Inflammatory macrophage treated with lipopolysaccharide for 4 hours (primary cell): ENCODE measurements around the gene SLC10A2.

Experiments used
- DNase-seq: peaks from one replicate; pipeline ENCODE4 v3.0.0-alpha.2; 2020

The SLC10A2 gene

DNA sequence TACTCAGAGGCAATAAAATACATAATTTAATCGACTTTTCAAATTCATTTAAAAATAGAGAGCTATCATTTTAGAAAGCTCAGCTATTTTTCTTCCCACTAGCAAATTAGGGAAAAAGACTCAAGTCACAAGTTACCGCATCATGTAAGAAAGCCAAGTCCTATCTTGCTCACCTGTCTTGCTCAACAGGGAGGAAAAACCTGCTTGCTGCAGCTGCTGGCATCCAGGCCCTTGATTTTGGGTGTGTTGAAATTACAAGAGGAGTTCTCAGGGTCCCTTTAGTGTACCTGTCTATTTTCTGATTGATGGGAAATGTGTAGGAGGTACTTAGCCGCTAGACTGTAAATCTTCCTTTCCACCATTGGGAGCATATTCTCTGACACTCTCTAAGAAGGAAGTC is 22.2 kb downstream of the SLC10A2 start:
- DNase-seq = no peak

DNA sequence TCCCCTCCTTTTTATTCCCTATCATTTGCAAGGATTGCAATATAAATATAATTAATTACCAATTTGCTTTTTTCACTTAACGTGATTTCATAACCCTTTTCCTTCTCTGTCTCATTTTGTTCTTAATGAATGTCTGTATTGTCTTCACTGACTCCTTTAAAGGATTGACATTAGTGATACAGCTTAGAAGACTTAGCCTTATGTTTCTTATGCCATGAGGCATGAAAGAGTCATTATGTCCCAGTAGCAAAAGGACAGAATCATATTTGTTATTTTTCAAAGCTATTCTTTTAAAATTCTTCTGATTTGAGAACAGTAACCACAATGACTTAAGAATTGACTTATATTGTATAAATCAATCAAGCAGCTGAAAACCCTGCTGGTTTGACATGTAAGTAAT is 26.2 kb downstream of the SLC10A2 start:
- DNase-seq = no peak

DNA sequence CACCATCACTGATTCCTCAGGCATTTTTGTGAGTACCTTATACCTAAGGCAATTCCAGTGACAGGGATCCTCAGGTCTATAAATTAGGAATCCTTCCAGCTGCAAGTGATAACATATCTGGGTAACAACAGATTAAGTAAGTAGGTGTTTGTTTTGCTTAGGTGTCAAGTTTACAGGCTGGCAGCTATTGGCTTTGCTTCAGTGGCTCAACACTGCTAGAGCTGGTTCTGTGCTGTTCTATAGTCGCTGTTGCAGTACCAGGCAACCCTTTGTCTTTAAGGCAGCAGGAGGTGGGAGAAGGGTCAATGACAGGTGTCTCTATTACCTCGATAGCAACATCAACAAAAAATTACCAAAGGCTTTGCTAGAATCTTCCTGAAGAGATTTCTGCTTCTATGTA is 27.0 kb downstream of the SLC10A2 start:
- no peak for DNase-seq

DNA sequence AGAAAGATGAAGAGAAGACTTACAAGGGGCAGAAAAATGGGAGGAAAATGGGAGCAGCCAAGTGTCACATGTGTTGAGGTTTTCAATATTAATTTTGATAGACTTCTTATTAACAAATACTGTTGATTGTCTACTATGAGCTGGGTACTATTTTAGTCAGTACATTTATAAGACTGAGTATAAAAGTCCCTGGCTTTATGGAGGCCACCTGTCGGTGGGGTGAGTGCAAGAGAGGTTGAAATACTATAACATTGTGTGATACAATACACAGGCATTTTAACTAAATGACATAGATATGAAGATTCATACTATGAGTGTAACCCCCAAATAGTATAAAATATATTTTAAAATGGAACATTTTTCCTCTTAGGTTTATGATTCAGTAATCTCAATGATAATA is 29.9 kb downstream of the SLC10A2 start:
- DNase-seq = no peak

DNA sequence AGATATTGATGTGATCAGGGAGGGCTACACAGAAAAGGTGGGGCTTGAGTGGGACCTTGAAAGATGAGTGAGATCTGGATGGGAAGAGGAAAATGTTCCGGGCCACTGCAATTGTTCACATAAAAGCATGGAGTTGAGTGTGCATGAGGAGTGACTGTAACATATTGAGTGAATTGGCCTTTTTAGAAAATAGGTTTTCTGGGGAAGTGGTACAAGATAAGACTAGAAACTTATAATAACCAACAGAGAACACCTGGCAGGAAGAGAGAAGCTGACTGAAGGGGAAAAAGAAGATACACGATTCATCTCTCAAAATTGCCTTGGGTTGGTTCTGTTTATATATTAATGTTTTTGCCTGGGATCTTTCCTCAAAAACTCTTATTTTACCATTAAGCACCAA is 32.2 kb downstream of the SLC10A2 start:
- DNase-seq = no peak

DNA sequence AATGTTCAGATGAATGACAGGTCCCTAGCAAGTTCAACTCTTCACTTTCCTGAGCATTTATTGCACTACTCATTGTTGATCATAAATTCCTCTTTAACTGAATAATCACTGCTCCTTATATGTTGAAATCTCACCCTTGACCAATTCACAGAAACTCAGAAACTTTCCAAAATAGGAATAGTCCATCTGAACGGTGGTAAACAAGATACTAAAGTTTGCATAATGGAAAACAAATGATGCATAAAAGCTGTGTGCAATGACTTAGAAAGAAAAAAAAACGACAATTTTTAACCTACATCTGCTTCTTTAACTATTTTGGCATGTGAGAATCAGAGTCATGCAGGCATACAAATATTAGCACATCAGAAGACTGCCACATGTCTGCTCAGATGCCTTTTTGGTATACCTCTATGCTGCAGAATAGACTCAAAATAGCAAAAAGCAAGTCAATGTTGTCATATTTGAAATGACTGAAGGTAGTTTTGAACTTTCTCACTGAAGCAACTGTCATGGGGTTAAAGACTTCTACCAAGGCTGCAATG is 34.8 kb downstream of the SLC10A2 start:
- no peak for DNase-seq

DNA sequence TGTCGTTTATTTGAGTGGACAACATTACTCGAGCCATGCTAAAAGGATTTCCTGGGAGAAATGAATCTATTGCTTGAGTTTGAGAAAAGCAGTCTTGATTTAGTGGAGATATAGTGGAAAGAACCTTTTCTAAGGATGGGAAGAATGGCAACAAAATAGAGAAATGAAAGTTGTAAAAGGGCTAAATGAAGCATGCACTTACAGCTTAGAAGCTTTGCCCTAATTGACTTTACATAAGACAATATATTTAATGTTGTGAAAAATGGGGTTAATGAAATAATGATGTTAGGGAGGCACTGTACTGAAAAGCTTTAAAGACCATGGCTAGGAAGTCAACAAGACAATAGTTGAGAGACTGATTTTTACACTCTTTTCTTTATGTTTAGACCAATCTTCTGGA is 35.4 kb downstream of the SLC10A2 start:
- DNase-seq = no peak

DNA sequence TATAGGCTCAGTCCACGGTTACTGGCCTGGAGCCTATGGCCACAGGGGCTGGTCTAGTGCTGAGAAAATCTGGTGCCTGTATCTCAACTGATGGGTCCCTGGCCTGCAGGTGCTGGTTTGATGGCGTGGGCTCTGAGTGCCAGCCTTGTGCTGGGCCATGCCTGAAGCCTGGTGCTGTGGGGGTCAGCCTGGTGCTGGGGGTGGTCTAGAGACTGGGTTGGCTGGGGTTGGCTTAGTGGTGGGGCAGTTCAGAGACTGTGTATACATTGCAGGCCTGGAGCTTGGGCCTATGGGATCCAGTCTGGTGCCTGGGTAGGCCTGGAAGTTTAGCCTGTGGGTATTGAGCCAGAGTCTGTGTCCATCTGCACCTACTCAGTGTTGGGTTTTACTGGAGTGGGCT is 36.4 kb downstream of the SLC10A2 start:
- no peak for DNase-seq

DNA sequence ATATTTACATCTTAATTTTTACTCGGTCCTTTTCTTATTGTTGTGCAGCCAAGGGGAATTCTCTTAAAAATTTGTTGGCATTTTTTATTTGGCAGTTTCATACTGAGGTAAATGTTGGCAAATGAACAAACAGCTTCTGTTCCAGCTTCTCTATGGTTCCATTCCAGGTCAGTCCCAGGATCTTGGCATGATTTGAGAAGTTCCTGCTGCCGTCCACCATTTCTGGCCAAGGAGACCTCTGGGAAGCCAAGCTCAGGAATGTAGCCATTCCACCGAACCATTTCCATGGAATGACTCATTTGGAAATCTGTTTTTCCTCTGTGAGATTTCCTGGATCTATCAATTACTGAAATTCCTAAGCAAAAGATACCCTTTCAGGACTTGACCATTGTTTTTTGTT is 43.9 kb downstream of the SLC10A2 start:
- no peak for DNase-seq

DNA sequence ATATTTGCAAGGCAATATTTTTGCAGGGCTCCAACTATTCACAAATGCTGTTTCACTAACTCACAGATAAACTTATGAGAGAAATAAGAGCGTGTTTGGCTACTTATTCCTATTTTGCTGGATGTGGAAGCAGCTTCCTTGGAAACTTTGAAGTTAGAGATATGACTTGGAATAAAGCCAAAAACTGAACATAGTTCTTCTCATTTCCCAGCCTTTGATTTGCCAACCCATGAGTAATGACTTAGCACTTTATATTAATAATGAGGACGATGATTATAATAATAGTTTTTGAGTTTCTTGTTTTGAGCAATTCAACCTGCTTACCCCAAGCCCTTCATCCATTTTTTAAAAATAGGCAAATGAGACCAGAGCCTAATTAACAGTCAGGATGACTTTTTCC is 47.7 kb downstream of the SLC10A2 start:
- no peak for DNase-seq

DNA sequence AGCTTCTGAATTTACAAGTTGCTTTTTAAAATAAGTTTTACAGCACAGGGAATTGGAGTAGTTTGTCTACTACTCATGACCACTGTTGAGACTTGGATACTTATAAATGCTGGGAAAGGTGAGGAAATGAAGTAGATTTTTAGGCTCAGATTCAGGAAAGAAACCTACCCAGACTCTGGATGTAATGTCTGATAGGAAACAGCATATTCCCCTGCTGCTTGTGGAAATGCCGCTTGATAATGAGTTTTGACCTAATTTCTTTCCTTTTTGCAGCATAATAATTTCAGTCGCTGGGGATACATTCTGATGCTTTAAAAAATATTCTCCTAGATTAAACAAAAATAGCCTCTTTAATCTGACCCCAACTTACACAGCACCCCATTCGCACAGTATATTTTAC is 53.6 kb downstream of the SLC10A2 start:
- DNase-seq = no peak

DNA sequence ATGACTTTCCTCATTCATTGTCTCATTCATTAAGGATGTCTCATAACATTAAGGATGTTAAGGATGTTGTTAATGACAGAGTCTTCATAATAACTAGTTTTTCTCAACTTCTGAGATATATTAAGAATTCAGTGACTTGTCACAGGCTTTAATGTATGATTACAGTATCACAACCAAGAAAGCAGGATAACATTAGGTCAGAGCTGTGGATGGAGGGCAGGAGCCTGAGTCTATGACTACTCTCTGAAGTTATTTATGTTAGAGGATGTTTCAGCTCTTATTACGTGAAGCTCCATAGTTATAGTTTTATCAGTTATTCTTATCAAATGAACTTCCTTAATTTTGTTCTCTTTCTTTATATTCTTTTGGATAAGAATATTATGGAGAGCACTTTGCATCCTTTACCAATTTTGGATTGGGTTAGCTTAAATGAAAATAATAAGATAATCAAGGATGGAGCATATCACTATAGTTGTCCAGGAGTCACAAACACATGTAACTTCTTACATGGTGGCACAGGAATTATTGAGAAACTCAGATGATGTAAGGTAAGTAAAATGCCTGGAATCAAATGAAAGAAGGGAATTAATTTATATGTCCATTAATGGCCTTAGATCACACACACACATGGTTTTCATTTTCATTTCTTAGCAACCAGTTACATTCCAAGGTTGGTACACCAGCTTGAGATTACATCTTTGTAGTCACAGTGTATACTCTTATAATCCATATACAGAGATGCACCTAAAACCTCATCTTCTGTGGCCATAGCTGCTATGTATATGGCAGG is 57.0 kb downstream of the SLC10A2 start:
- DNase-seq = no peak

DNA sequence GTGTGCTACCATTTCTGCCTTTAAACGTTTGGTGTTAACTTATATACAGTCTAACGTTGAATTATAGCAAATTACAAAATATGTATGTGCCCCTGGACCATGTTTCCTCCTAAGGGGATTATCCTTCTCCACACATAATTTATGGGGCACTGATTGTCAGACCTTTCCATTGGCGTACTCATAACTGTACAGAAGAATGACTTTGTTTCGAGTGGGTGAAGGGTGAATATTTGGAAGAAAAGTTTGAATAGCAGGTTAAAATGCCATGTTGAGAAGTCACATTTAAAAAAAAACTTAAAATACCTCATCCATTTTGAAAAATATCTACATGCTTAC is 58.8 kb downstream of the SLC10A2 start:
- no peak for DNase-seq

DNA sequence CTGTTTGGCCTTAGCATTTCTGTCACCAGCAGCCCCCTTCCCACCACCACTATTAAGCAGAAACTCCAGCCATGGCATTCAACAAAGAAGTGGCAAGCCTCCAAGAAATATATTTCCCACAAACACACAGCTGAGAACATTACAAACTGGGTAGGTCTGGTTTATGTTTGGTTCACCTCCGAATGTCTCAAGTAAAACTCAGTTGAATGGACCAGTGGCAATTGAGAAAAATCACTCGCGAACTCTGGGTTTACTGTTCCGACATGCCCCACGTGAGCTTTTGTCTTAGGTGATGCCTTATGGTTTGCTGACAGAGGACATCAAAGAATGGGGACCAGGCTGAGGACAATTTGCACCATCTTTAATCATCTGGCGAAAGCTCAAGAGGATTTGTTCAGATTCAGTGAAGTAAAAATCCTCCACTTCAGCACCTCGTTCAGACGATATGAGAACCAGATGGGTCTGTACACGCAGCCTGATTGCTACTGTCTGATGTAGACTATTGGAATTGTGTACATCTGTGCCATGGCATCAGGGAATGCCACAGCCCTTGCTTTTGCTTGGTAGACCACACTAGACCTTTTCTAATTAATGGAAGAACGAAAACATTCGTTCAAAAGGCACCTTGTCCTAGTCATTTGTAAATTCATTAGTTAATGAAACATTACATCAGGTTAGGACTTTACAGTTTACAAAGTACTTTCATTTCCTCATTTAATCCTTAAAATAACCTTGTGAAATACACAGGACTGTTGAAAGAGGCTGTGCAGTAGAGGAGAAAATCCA is 59.4 kb downstream of the SLC10A2 start:
- DNase-seq = no peak

DNA sequence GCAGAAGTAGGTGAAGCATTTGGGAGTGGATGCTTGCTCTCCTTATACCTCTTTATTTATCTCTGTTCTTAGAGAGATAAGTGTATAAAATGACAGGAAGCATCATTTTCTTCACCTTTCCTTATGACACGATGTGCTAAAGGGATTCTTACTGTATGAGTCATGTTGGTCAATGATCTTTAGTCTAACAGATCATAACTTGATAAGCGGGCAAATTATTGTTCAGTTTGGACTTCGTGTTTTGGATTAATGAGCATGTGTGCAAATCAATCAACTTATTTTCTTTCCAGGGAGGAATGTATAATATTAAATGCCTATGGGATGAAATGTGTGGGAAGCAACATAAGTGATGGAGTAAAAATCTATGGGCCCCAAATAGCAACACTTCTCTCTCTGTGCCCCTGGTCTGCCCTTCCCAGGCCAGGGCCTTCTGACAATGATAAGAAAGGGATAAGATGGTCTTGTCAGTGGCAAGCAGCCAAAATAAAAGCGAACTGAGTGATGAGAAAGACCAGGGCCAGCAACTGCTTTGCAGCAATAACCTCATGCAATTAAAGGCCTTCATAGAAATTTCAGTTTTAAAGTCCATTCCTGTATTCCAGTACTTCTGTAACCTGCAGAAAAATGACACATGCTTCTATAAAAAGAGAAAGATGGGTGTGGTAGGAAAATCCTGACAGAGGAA is 61.4 kb downstream of the SLC10A2 start:
- no peak for DNase-seq

DNA sequence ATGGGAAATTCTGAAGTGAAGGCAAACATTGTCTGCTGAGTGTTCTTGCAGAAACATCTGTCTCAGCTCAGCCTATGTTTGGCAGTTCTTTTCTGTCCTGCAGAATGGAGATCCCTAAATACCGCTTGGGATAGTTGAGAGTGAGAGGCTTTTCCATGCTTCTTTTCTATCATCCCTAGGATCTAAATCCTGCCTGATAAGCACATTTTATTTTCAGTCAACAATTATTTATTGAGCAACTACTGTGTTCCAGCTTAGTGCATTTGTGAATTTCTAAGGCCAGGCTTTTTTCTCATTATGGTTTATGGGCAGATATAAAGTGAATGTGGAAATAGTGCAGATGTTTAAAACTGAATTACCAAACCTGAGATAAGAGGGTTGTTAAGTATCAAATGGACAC is 62.6 kb downstream of the SLC10A2 start:
- no peak for DNase-seq

DNA sequence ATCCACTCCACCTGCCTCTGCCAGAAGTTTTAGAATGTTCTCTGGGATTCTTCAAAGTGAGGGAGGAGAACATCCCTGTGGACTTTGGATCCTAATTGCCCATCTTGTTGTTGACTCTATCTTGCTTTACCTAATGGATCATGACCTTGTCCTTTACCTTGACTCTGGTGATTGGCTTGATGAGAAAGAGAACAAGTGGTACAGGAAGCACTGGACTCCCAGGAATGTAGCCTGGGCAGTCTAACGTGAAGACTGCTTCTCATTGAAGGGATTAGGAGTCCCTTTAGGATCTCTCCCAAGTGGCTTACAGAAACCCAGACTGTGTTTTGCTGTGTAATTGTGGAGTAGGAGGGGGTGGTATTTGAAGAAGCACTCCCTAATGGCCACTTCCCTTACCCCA is 63.9 kb downstream of the SLC10A2 start:
- DNase-seq = no peak

DNA sequence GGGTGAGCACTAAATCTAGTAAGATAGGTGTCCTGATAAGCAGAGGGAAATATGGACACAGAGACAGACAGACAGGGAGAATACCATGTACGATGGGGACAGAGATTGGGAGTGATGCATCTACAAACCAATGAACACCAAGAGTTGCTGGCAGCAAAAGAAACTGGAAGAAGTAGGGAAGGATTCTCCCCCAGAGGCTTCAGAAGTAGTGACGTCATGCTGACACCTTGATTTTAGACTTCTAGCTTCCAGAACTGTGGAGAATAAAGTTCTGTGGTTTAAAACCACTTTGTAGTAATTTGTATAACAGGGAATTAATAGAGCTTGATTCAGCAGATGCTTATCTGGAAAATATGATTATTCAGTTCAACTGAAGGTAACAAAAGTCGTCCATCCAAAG is 66.1 kb downstream of the SLC10A2 start:
- no peak for DNase-seq

DNA sequence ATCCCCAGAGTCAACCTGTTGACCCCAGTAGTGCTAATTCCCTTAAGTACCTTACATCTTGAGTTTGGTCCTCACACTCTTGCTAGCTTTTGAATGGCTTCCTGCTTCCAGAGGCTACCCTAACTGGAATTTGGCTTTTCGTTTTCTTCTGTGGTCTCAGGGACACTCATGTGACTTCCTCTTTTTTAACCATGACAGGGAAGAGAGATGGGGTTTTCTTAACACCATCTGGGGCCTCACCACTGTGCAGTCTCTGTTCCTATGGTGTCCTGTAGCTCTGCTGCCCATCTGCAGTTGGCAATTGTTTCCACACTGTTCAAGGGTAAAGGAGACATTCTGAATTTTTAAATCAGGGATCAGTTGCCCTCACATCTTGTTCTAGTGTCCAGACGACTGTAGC is 66.7 kb downstream of the SLC10A2 start:
- no peak for DNase-seq
